GM21619 (cell line): Measurements from ENCODE around the gene SH2D1A.

ENCODE experiments used
- ATAC-seq: cut with Tn5 transposase; IDR thresholded peaks from one replicate; pipeline ENCODE4 v1.9.1; 2021; ENCODE audit not compliant: unreplicated experiment

Gene SH2D1A

GRCh38 chrX:124415115-124415800 is 68.9 kb downstream of the SH2D1A start:
- no peak for ATAC-seq

DNA sequence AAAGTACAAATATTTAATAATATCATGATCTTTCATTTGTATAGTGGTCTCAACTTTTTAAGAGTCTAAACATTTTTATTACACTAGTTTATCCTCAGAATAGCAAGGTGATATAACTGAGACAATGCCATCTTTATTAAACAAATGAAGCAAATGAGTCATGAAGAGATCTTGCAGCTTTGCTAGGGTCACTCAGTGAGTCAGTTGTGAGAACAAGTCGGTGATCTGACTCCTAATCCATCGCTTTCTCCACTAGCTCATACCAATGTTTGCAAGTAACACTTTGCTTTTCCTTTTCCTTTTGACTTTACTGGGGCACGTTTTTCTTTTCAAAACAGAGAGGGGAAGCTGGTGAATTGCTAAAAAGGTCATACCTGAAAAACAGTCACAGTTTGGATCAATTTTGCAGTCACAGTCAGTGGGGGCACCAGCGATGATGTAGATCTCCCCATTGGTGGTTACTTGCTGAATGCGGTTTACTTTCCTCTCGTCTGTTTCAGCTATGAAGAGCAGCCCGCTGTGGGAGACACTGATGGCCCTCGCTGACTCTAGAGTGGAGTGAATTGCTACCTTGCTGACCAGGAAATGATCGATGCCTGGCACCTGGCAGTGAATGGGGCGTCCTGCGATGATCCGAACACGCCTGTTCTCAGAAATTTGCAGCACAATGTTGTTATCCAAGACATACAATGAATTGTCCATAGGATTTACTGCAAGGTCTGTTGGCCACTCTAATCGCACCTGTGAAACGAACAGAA is 75.7 kb downstream of the SH2D1A start:
- ATAC-seq = no peak
